GM23338 (cell line): Measurements from ENCODE around the gene CNPY4. TPM values are rescaled to one million over a fixed set of nuclear protein-coding genes. Genes with fewer than 3 reads are reported as not detected.

Source experiments
- ATAC-seq: fragments of 200-7000 bp; cut with Tn5 transposase; 3 replicates; pipeline ENCODE4 v1.9.1; 2020
- DNase-seq: peaks from one replicate; pipeline ENCODE4 v3.0.0-alpha.2; 2015; ENCODE audit warnings: low spot score
- H2AFZ ChIP-seq: fragments of 200-600 bp; sonication (generic); 2 replicates; pipeline ENCODE4 v1.8.0; 2016; ENCODE audit warnings: antibody characterized with exemption, mild to moderate bottlenecking, moderate library complexity
- H3F3A ChIP-seq: fragments of 200-600 bp; sonication (generic); replicated peaks from 2 replicates; pipeline ENCODE4 v1.8.0; 2017; ENCODE audit warnings: antibody characterized with exemption, mixed run types, low read depth
- H3K27ac ChIP-seq: fragments of 200-600 bp; sonication (generic); 2 replicates; pipeline ENCODE4 v1.6.1; 2016; ENCODE audit warnings: low read depth
- H3K27me3 ChIP-seq: fragments of 200-600 bp; sonication (generic); 2 replicates; pipeline ENCODE4 v1.8.0; 2016; ENCODE audit warnings: mild to moderate bottlenecking, mixed run types, moderate library complexity; ENCODE audit not compliant: insufficient read depth
- H3K36me3 ChIP-seq: fragments of 200-600 bp; sonication (generic); 2 replicates; pipeline ENCODE4 v1.8.0; 2016; ENCODE audit warnings: mild to moderate bottlenecking; ENCODE audit not compliant: insufficient read depth
- H3K4me1 ChIP-seq: fragments of 200-600 bp; sonication (generic); 2 replicates; pipeline ENCODE4 v1.8.0; 2016; ENCODE audit warnings: mild to moderate bottlenecking, moderate library complexity; ENCODE audit not compliant: insufficient read depth
- H3K4me2 ChIP-seq: fragments of 200-600 bp; sonication (generic); 2 replicates; pipeline ENCODE4 v1.7.1; 2017; ENCODE audit warnings: mixed run types
- H3K4me3 ChIP-seq: fragments of 200-600 bp; sonication (generic); 2 replicates; pipeline ENCODE4 v1.6.1; 2016; ENCODE audit warnings: mixed run types
- H3K79me2 ChIP-seq: fragments of 200-600 bp; sonication (generic); replicated peaks from 2 replicates; pipeline ENCODE4 v1.8.0; 2017; ENCODE audit warnings: mild to moderate bottlenecking; ENCODE audit not compliant: insufficient read depth
- H3K9me2 ChIP-seq: fragments of 200-600 bp; sonication (generic); 2 replicates; pipeline ENCODE4 v1.8.0; 2017; ENCODE audit not compliant: insufficient read depth
- H4K20me1 ChIP-seq: fragments of 200-600 bp; sonication (generic); replicated peaks from 2 replicates; pipeline ENCODE4 v1.8.0; 2017; ENCODE audit warnings: mild to moderate bottlenecking; ENCODE audit not compliant: insufficient read depth
- H3K27ac Mint-ChIP-seq: 2 replicates; pipeline ENCODE4 v1.8.0; 2020; ENCODE audit warnings: inconsistent platforms, mild to moderate bottlenecking, moderate library complexity, mixed read lengths
- H3K27me3 Mint-ChIP-seq: 3 replicates; pipeline ENCODE4 v1.8.0; 2022; ENCODE audit warnings: low read depth, mild to moderate bottlenecking, moderate library complexity, mixed read lengths, inconsistent platforms; ENCODE audit not compliant: insufficient read depth, poor library complexity
- H3K36me3 Mint-ChIP-seq: 3 replicates; pipeline ENCODE4 v1.8.0; 2021; ENCODE audit warnings: low read depth, mild to moderate bottlenecking, inconsistent platforms, moderate library complexity, mixed read lengths
- H3K4me1 Mint-ChIP-seq: 3 replicates; pipeline ENCODE4 v1.8.0; 2020; ENCODE audit warnings: mild to moderate bottlenecking, inconsistent platforms, mixed read lengths
- H3K4me3 Mint-ChIP-seq: 3 replicates; pipeline ENCODE4 v1.8.0; 2021; ENCODE audit warnings: moderate library complexity, mild to moderate bottlenecking, inconsistent platforms, mixed read lengths
- H3K9me3 Mint-ChIP-seq: 3 replicates; pipeline ENCODE4 v1.8.0; 2020; ENCODE audit warnings: moderate library complexity, mild to moderate bottlenecking, inconsistent platforms, mixed read lengths
- CREB1 ChIP-seq: fragments of 250-450 bp; sonication (Bioruptor Pico); IDR thresholded peaks from 2 replicates; pipeline ENCODE4 v1.5.0; 2020; ENCODE audit warnings: low read depth, mild to moderate bottlenecking, moderate library complexity
- EZH2 ChIP-seq: fragments of 200-600 bp; sonication (generic); IDR thresholded peaks from one replicate; pipeline ENCODE4 v1.8.0; 2017; ENCODE audit warnings: antibody characterized with exemption, mild to moderate bottlenecking, low read depth; ENCODE audit not compliant: unreplicated experiment
- EZH2phosphoT487 ChIP-seq: fragments of 200-600 bp; sonication (generic); IDR thresholded peaks from one replicate; pipeline ENCODE4 v1.8.1; 2018; ENCODE audit warnings: antibody characterized with exemption; ENCODE audit not compliant: unreplicated experiment
- JUNB ChIP-seq: IDR thresholded peaks from one replicate; pipeline ENCODE4 v1.6.1; 2016; ENCODE audit warnings: antibody characterized with exemption; ENCODE audit not compliant: unreplicated experiment
- POLR2AphosphoS5 ChIP-seq: IDR thresholded peaks from 2 replicates; pipeline ENCODE4 v1.6.1; 2016; ENCODE audit warnings: antibody characterized with exemption, low read depth
- REST ChIP-seq: IDR thresholded peaks from one replicate; pipeline ENCODE4 v1.6.1; 2018; ENCODE audit warnings: antibody characterized with exemption; ENCODE audit not compliant: unreplicated experiment
- ZNF114 ChIP-seq: fragments of 250-450 bp; sonication (Bioruptor Pico); IDR thresholded peaks from 2 replicates; pipeline ENCODE4 v1.5.0; 2020; ENCODE audit warnings: mild to moderate bottlenecking, moderate library complexity
- ZNF331 ChIP-seq: fragments of 250-450 bp; sonication (Bioruptor Pico); IDR thresholded peaks from 2 replicates; pipeline ENCODE4 v1.5.0; 2020; ENCODE audit warnings: low read depth, mild to moderate bottlenecking, moderate library complexity
- polyA plus RNA-seq: library from polyadenylated mRNA; unstranded; fragments of >200 nt; fragmentation: Nextera tagmentation; extraction: Ambion mirVana; gene quantifications from 2 replicates; pipeline ENCODE4 v1.2.1, GENCODE V29; 2016
- total RNA-seq: library from RNA; depleted of rRNA; stranded (reverse); fragments of >200 nt; shearing (Covaris generic); gene quantifications from 2 replicates; pipeline ENCODE4 v1.2.3, GENCODE V29; 2014

The CNPY4 gene
- total and polyA plus RNA-seq, 2 experiments from 2014 or later: 10.7 to 12.0 TPM

DNA sequence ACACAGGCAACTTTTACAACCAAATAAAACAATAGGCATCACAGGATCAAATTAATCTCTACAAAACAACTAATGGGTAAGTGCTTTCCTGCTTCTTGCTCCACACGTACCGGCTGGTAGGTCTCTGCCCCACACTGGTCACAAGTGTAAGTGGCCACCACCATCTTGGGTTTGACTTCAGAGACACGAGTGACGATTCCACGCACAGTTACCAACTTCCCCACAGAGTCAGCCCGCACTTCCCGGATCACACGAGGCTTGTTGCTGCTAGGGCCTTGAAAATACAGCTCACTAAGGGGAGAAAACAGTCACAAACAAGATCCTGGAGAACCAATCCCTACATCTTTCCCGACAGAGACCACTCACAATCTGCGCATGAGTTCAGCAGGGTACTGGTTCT, 20.5 kb upstream of the CNPY4 start:
- Histone ChIP-seq H3K4me1 (peaks cover 13% of the 10 kb centered on the region), H3K36me3 (peaks cover 62% of the 10 kb centered on the region), H3K27ac (peak overlapping the region; percentile 100), H4K20me1 (peaks cover 53% of the 10 kb centered on the region), H3K79me2 (peaks cover 60% of the 10 kb centered on the region), H3K27me3 (no peaks in the 10 kb centered on the region), H3F3A (peaks cover 68% of the 10 kb centered on the region), H2AFZ (no peak overlapping the region), H3K9me2 (no peaks in the 10 kb centered on the region), H3K4me3 (peak overlapping the region; percentile 100; the same call in 1 of the 2 replicates), H3K4me2 (no peak overlapping the region)
- TF ChIP-seq EZH2phosphoT487: no peak
- TF ChIP-seq JUNB: no peak
- TF ChIP-seq EZH2: no peak
- TF ChIP-seq ZNF114 (CRISPR knock-in tag): no peak
- TF ChIP-seq POLR2AphosphoS5: no peak
- no peak for TF ChIP-seq CREB1
- TF ChIP-seq ZNF331 (CRISPR knock-in tag): no peak
- TF ChIP-seq REST: no peak
- Mint-ChIP-seq H3K4me1 (peaks cover 41% of the 10 kb centered on the region), H3K4me3 (peak overlapping the region; percentile 95), H3K27ac (peak overlapping the region; percentile 98), H3K36me3 (peaks cover 86% of the 10 kb centered on the region), H3K9me3 (peaks cover 5% of the 10 kb centered on the region; the same call in 2 of the 3 replicates), H3K27me3 (peaks cover 49% of the 10 kb centered on the region)
- ATAC-seq: no peak
- DNase-seq: no peak

DNA sequence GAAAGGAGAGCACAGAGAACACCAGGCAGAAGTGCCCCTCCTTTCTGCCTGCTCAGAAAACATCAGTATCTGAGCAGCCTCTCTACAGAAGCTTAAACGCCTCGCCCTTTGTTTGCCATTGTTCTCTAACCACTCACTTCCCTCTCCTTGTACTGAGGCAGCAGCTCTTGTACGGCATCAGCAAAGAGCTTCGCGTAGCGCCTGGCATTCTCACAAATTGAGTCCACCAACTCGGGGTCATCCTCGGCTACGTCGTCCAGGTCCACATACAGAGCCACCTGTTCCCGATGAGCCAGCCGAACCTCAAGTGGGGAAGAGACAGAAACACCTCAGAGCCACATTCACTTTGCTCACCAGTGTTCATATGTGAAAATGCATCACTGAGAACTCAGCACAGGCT, 20.0 kb upstream of the CNPY4 start:
- Histone ChIP-seq H4K20me1 (peaks cover 49% of the 10 kb centered on the region), H3K36me3 (peaks cover 57% of the 10 kb centered on the region), H3K4me3 (peak overlapping the region; percentile 100), H3K79me2 (peaks cover 60% of the 10 kb centered on the region), H3K4me1 (peaks cover 13% of the 10 kb centered on the region), H2AFZ (no peak overlapping the region), H3F3A (peaks cover 64% of the 10 kb centered on the region), H3K9me2 (no peaks in the 10 kb centered on the region), H3K27me3 (no peaks in the 10 kb centered on the region), H3K4me2 (peak overlapping the region; percentile 100), H3K27ac (peak overlapping the region; percentile 100)
- Mint-ChIP-seq H3K4me3 (peak overlapping the region; percentile 95), H3K36me3 (peaks cover 81% of the 10 kb centered on the region), H3K4me1 (peaks cover 41% of the 10 kb centered on the region), H3K27me3 (peaks cover 49% of the 10 kb centered on the region), H3K27ac (peak overlapping the region; percentile 98), H3K9me3 (peaks cover 5% of the 10 kb centered on the region; the same call in 2 of the 3 replicates)
- no peak for ATAC-seq
- no peak for DNase-seq
- no peak for TF ChIP-seq JUNB
